C4-2B (cell line): ENCODE results near the gene ITPKC.

Experiments used
- CTCF ChIP-seq: fragments of 450-650 bp; conservative IDR thresholded peaks from 2 replicates; pipeline ENCODE4 v1.5.1; 2017; ENCODE audit warnings: mild to moderate bottlenecking
- ZFX ChIP-seq: fragments of 450-650 bp; IDR thresholded peaks from 2 replicates; pipeline ENCODE4 v1.6.1; 2017

- TF ChIP-seq CTCF: no peak
- no peak for TF ChIP-seq ZFX
These were observed 12.2 kb upstream of the ITPKC start for GRCh38 chr19:40704491-40705361.
